Adrenal gland (tissue), 12 donors: ENCODE results near the gene MAPK13. TPM values are rescaled to one million over a fixed set of nuclear protein-coding genes. Genes with fewer than 3 reads are reported as not detected.
"Not testable (repeated sequence)": the region's sequence is repeated elsewhere in the genome, so short reads cannot be mapped to it uniquely, and the experiment has no call there.

Source experiments
- DNase-seq, 7 donors: peaks; one replicate each; pipeline ENCODE4 v3.0.0-alpha.2; 2019 to 2020
- H3K27ac ChIP-seq, 5 donors: fragments of 200-600 bp; sonication (generic) in 4 of 5; 1 replicate in 3 of 5; 2 replicates in 2 of 5; pipeline versions ENCODE4 v1.5.1 to v1.8.0; 2016 to 2020; ENCODE audit warnings: mild to moderate bottlenecking in 1 of 5
- H3K27me3 ChIP-seq: fragments of 200-600 bp; 2 replicates; pipeline ENCODE4 v1.8.0; 2021
- H3K36me3 ChIP-seq, 2 donors: fragments of 200-600 bp; replicated peaks in 1 of 2; 1 replicate in 1 of 2; 2 replicates in 1 of 2; pipeline versions ENCODE4 v1.5.1 to v1.8.0; 2018 to 2022
- H3K4me1 ChIP-seq, 2 donors: fragments of 200-600 bp; replicated peaks in 1 of 2; 1 replicate in 1 of 2; 2 replicates in 1 of 2; pipeline versions ENCODE4 v1.5.1 to v1.8.0; 2018 to 2021
- H3K4me3 ChIP-seq, 4 donors: fragments of 200-600 bp; sonication (generic) in 3 of 4; one replicate each; pipeline ENCODE4 v1.5.1; 2016 to 2018
- H3K9me3 ChIP-seq, 3 donors: fragments of 200-600 bp; sonication (generic) in 1 of 3; replicated peaks in 1 of 3; 1 replicate in 2 of 3; 2 replicates in 1 of 3; pipeline versions ENCODE4 v1.5.1 to v1.8.0; 2016 to 2021
- CTCF ChIP-seq, 6 experiments: fragments of 450-650 bp in 4 of 6; fragments of 200-600 bp in 2 of 6; sonication (generic) in 1 of 6; IDR thresholded peaks; 1 replicate in 5 of 6; 2 replicates in 1 of 6; pipeline versions ENCODE4 v1.5.1 to v1.8.0; 2016 to 2021; ENCODE audit warnings: antibody characterized with exemption in 6 of 6, mild to moderate bottlenecking in 2 of 6, moderate library complexity in 1 of 6
- POLR2A ChIP-seq, 2 donors: fragments of 450-650 bp; IDR thresholded peaks; one replicate each; pipeline ENCODE4 v1.6.1; 2017; ENCODE audit warnings: antibody characterized with exemption in 2 of 2, mild to moderate bottlenecking in 2 of 2, moderate library complexity in 1 of 2
- whole genome bisulfite sequencing, 4 donors: extraction: QIAGEN DNeasy Blood & Tissue Kit in 2 of 4; methylation state at CpG; one replicate each; pipeline versions ENCODE4 v1.1.5 to v1.1.7; 2013 to 2017; 5-methylcytosine and 5-hydroxymethylcytosine counted together
- intact Hi-C, 2 donors: fragments of 100-400 bp; cut with DNase I; formaldehyde crosslinking; loops; one replicate each; pipeline versions ENCODE4 v1.14.1 to v1.15.0; 2022 to 2023
- polyA plus RNA-seq, 3 donors: library from polyadenylated mRNA; stranded (reverse); fragments of 200-250 nt in 2 of 3; fragments of 350-450 nt in 1 of 3; fragmentation: Illumina TruSeq in 1 of 3; extraction: RNeasy Lipid Tissue Mini Kit (QIAGEN cat#74804) in 1 of 3; gene quantifications; one replicate each; pipeline ENCODE4 v1.2.3, GENCODE V29; 2013 to 2014
- total RNA-seq, 9 donors: library from RNA; depleted of rRNA in 4 of 9; stranded (reverse); fragments of >200 nt in 4 of 9; fragments of 120-200 nt in 1 of 9; fragmentation: NEBNext Ultra II Directional in 1 of 9; extraction: Animal tissue kit (Norgen Biotek cat#: 25700) in 1 of 9; gene quantifications; one replicate each; pipeline versions ENCODE4 v1.1.0 to v1.2.4, GENCODE V29; 2013 to 2023
- donor health status: healthy with polysubstance abuse.
- donor health status: Bipolar disorder and iron deficiency.
- donor health status: DM: yes; HTN: yes; CAD: no.
- donor health status: DM: no; HTN: no; CAD: no.
- donor health status: DM: no; HTN: no; CAD: no.
- donor health status: DM: yes; HTN: yes; CAD: no.

MAPK13 gene
- total and polyA plus RNA-seq, 12 donors: 30.0 to 148 (median 83.4) TPM

DNA sequence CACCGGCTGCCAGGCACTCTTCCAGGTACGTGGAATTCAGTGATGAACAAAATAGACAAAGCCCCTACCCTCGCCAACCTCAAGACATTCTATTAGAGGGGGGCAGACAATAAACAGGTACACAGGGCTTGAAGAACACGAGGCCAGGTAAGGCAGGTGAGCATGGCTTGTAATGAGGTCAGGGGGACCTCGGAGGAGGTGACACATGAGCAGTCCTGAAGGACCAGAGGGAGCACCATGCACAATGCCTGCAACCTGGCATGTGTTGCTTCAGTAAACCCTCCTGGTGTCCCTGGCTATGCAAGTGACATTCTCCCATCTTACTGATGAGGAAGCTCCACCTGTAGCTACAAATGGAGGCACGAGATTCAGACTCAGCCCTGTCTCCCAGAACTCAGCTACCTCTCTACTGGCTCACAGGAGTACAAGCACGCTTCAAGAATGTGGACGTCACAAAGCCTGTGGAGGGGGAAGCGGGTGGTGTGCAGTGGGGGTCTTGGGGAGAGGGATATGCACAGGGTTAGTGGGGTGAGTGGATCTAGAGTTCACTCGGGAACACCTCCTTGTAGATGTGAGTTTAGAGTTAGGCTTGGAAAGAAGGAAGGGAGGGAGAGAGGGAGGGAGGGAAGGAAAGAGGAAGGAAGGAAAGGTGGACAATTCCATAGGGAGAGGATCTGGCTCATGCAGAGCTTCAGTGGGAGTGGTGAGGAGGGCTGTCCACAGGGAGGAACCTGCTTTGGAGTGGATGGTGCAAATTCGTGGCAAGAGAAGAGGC is 7.6 kb upstream of the MAPK13 start:
- H3K4me1 ChIP-seq: peaks cover 25 to 35% of the 10 kb centered on the region in 2 donors
- no peaks in the 10 kb centered on the region for H3K36me3 ChIP-seq
- peak overlapping the region in 3 of 5 donors; percentile 66 to 71 (median 67) for H3K27ac ChIP-seq
- no peaks in the 10 kb centered on the region for H3K27me3 ChIP-seq
- 80 to 88% (median 81%) methylated on average over 9 to 11 of the region's 11 CpGs for WGBS, 4 donors
- DNase-seq: peak in 2 of 7 donors; percentile 19 to 53
- H3K9me3 ChIP-seq: no peaks in the 10 kb centered on the region
- intact Hi-C loops: loop anchor here in 1 of 2 donors (10.0 kb wide), 1 partner anchor 172 kb away; no protein-coding TSS in a partner anchor
- TF ChIP-seq CTCF (IDR thresholded peaks at IDR 0.05) (no peak), POLR2A (IDR thresholded peaks at IDR 0.05) (no peak)
- H3K4me3 ChIP-seq: no peak overlapping the region

DNA sequence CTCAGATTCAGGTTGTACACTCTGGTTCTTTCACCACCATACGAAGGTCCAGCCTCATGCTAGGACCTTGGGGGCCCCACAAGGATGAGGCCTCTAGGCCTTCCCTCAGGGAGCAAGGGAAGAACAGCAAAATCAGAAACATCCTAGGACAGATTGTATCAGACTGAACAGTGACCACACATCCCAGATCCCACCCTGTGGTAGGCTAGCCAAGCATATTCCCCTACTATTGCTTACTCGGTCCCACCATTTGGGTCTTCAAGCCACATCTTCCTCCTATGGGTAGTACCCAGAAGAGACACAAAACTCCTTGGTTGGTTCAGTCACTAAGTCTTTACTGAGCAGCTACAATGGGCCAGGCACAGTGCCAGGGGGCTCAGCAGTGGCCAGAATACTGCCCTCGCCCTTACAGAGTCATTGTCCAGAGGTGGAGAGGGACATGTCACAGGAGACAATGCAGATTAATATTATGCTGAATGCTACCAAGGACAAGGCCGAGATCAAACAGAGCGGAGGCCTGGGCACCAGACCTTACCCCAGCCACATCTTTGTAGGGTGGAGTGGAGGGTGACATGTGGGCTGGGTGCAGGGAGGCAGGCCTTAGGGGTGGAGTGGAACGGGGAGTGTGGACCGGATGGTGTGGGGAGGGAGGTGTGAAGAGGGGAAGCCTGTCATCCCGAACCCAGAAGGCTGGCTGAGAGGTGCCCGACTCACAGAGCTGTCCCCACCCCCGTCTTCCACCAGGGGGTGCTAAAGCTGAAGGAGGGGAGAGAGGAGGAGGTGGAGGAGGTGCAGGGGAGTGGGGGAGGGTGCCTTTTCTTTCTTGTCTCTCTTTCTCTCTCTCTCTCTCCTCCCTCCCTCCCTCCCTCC is 6.8 kb upstream of the MAPK13 start:
- TF ChIP-seq POLR2A (IDR thresholded peaks at IDR 0.05): no peak
- peak; percentile 64 to 91 (median 78) for TF ChIP-seq CTCF (IDR thresholded peaks at IDR 0.05)
- DNase-seq: peak; percentile 91 to 94 (median 93)
- H3K27me3 ChIP-seq: no peaks in the 10 kb centered on the region
- peak overlapping the region; percentile 6 to 71 (median 66) for H3K27ac ChIP-seq
- peaks cover 29 to 43% of the 10 kb centered on the region in 2 donors for H3K4me1 ChIP-seq
- no peaks in the 10 kb centered on the region for H3K36me3 ChIP-seq
- intact Hi-C loops: loop anchor here in 1 of 2 donors (10.0 kb wide), 1 partner anchor 171 kb away; no protein-coding TSS in a partner anchor
- no peak overlapping the region for H3K4me3 ChIP-seq
- WGBS, 4 donors: 28 to 42% (median 32%) methylated on average over 9 to 10 of the region's 10 CpGs
- no peaks in the 10 kb centered on the region for H3K9me3 ChIP-seq

GRCh38 chr6:36124346-36124745 is 6.0 kb upstream of the MAPK13 start:
- WGBS, 4 donors: 68 to 88% (median 79%) methylated on average over 3 to 8 of the region's 8 CpGs
- Histone ChIP-seq H3K4me3 (peak overlapping the region in 1 of 4 donors; percentile 30), H3K27ac (peak overlapping the region in 4 of 5 donors; percentile 39 to 80 (median 54)), H3K4me1 (peaks cover 29 to 50% of the 10 kb centered on the region in 2 donors)
- DNase-seq: peak in 1 of 7 donors; percentile 49
- not testable (repeated sequence) for H3K27me3 ChIP-seq, H3K36me3 ChIP-seq, H3K9me3 ChIP-seq
- intact Hi-C loops: loop anchor here in 1 of 2 donors (10.0 kb wide), 1 partner anchor 170 kb away; no protein-coding TSS in a partner anchor

- H3K4me3 ChIP-seq: no peak overlapping the region
- no peaks in the 10 kb centered on the region for H3K36me3 ChIP-seq
- no peak overlapping the region for H3K27ac ChIP-seq
- peaks cover 29 to 55% of the 10 kb centered on the region in 2 donors for H3K4me1 ChIP-seq
- WGBS, 4 donors: 83 to 91% (median 90%) methylated on average over 3 of the region's 3 CpGs
- no peaks in the 10 kb centered on the region for H3K27me3 ChIP-seq
- DNase-seq: peak in 1 of 7 donors; percentile 44
- intact Hi-C loops: loop anchor here in 1 of 2 donors (10.0 kb wide), 1 partner anchor 170 kb away; no protein-coding TSS in a partner anchor
- TF ChIP-seq CTCF (IDR thresholded peaks at IDR 0.05): no peak
- no peak for TF ChIP-seq POLR2A (IDR thresholded peaks at IDR 0.05)
- no peaks in the 10 kb centered on the region for H3K9me3 ChIP-seq
Observed at GRCh38 chr6:36124881-36125280, 5.4 kb upstream of the MAPK13 start.
